RWPE1 (cell line): ENCODE data around the gene PTBP3.

ENCODE experiments used
- CTCF ChIA-PET: fragments of 350-600 bp; sonication (Branson Sonifier 250); formaldehyde crosslinking; extraction: SDS; loops from one replicate; lab custom pipeline; 2021; lab: Yijun Ruan, JAX
- POLR2A ChIA-PET: fragments of 400-600 bp; formaldehyde crosslinking; extraction: SDS; loops from one replicate; lab custom pipeline; 2020; ENCODE audit warnings: antibody characterized with exemption; ENCODE audit not compliant: low non-redundant PET; lab: Yijun Ruan, JAX
- DNase-seq: peaks from one replicate; pipeline ENCODE4 v3.0.0; 2012; ENCODE audit warnings: low spot score
- H3K27ac ChIP-seq: fragments of 450-650 bp; 2 replicates; pipeline ENCODE4 v1.5.1; 2017
- TF ChIP-seq, protein P1 (sequence below): fragments of 450-650 bp; conservative IDR thresholded peaks from 2 replicates; pipeline ENCODE4 v1.5.1; 2017; ENCODE audit warnings: low read depth, mild to moderate bottlenecking

Gene PTBP3

DNA sequence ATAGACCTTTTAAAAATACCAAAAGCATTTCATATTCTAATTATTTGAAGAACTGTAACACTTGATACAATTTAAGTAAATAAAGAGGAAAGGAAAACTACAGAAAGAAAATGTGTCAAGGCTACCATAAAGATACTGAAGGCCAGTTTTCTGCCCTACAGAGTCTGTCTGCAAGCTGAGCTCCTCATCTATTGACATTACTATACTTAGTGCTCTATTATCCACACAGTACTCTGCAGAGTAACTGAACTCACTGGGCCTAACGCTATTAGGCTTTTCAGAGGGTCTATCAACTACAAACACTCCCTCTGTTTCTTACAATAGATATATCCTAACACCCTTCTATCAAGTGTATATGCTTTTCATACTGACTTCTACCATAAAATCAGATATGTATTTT lies 101.2 kb downstream of the PTBP3 start:
- ChIA-PET CTCF (no interaction called here), POLR2A (no interaction called here)
- H3K27ac ChIP-seq = no peak overlapping the region
- TF ChIP-seq, protein P1, sequence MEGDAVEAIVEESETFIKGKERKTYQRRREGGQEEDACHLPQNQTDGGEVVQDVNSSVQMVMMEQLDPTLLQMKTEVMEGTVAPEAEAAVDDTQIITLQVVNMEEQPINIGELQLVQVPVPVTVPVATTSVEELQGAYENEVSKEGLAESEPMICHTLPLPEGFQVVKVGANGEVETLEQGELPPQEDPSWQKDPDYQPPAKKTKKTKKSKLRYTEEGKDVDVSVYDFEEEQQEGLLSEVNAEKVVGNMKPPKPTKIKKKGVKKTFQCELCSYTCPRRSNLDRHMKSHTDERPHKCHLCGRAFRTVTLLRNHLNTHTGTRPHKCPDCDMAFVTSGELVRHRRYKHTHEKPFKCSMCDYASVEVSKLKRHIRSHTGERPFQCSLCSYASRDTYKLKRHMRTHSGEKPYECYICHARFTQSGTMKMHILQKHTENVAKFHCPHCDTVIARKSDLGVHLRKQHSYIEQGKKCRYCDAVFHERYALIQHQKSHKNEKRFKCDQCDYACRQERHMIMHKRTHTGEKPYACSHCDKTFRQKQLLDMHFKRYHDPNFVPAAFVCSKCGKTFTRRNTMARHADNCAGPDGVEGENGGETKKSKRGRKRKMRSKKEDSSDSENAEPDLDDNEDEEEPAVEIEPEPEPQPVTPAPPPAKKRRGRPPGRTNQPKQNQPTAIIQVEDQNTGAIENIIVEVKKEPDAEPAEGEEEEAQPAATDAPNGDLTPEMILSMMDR = no peak
- no peak for DNase-seq

DNA sequence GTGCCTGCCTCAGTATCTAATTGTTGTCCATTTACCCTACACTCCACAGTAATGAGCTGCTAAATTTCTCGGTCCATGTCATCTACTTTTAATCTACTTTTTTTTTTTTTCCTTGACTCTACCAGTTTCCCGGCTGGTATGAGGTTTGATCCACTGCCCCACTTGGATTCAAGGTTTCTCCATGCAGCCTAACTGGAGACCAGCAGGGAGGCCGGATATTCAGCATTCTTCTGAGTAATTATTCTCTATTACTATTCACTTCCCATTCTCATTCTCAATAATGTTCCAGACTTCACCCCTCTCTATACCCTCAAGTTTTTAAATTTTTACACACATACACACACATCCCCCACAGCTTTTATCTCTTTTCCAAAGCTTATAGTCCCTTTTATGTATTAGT lies 107.3 kb downstream of the PTBP3 start:
- POLR2A ChIA-PET = interaction anchor here (0.6 kb wide), 1 partner anchor 52 kb away, joined by 3 read pairs; no protein-coding TSS in a partner anchor
- DNase-seq = no peak
- no peak overlapping the region for H3K27ac ChIP-seq
- TF ChIP-seq, protein P1 = no peak
- CTCF ChIA-PET = interaction anchor here (0.9 to 1.3 kb wide), 2 partner anchors 11 to 113 kb away, joined by 3 read pairs; no protein-coding TSS in a partner anchor

DNA sequence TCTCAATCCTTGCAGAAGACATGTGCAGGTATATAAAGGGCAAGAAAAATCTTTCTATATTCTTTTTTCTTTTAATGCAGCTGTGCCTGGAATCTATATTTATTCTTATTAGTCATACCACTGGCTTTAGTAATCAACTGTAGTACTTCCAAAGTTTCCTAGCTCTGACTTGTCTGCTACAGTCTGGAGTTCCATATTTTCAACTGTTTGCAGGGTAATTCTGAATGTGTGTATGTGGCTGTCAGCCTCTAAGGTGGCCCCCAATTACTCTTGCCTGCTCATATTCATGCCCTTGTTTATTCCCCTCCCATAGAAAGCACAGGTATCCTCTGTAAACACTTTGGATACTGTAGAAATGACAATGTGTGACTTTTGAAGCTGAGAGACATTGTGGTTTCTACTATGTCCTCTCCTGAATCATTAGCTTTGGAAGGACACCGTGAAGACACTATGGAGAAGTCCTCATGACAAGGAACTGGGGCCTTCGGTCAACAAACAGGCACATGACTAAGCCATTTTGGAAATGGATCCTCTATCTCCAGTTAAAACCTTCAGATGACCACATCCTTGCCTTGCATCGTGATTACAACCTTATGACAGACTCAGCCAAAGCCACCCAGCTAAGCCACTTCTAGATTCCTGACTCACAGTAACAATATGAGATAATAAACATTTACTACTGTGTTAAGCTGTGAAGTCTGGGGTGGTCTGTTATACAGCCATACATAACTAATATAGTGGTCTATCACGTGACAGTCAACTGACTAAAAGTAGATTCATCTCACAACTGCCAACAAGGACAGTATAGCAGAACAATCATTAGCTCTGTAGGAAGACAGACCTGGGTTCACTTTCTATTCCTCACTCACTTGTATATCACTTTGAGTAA lies 108.8 kb downstream of the PTBP3 start:
- TF ChIP-seq, protein P1 = no peak
- H3K27ac ChIP-seq = no peak overlapping the region
- ChIA-PET CTCF (interaction anchor here (0.6 to 1.3 kb wide), 2 partner anchors 43 to 112 kb away, joined by 3 read pairs; no protein-coding TSS in a partner anchor), POLR2A (no interaction called here)
- no peak for DNase-seq

DNA sequence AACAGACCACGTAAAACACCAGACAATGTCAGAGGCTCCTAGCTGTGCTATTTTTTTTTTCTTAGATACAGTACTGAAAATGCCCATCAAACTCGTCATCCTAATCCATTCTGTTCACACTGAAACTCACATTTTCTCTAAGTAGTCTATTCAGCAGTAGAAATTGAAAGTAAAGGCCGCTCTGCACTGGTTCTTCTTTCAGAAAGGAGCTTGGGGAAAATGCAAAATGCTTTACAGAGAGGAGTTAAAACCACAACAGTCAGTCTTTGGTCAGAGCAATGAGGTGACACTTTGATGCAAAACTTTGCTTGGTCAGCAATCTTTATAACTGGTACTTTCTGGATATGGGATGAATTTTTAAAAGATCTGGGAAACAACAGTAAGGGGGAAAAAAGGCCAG lies 114.5 kb downstream of the PTBP3 start:
- POLR2A ChIA-PET = no interaction called here
- H3K27ac ChIP-seq = no peak overlapping the region
- CTCF ChIA-PET = interaction anchor here (0.6 to 1.0 kb wide), 3 partner anchors 31 to 1249 kb away, joined by 3 to 5 read pairs (median 3); no protein-coding TSS in a partner anchor
- TF ChIP-seq, protein P1 = no peak
- no peak for DNase-seq

DNA sequence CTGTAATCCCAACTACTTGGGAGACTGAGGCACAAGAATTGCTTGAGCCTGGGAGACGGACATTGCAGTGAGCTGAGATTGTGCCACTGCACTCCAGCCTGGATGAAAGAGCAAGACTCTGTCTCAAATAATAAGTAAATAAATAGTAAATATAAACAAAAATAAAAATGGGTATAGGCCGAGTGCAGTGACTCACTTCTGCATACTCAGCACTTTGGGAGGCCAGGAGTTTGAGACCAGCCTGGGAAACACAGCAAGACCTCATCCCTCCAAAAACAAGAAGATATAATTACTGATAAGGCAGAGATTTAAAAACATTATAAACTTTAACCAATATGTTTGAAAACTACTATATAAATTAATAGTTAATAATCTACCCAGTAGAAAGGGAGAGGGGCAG lies 120.5 kb downstream of the PTBP3 start:
- no peak for DNase-seq
- TF ChIP-seq, protein P1 = no peak
- POLR2A ChIA-PET = no interaction called here
- no peak overlapping the region for H3K27ac ChIP-seq
- CTCF ChIA-PET = no interaction called here

DNA sequence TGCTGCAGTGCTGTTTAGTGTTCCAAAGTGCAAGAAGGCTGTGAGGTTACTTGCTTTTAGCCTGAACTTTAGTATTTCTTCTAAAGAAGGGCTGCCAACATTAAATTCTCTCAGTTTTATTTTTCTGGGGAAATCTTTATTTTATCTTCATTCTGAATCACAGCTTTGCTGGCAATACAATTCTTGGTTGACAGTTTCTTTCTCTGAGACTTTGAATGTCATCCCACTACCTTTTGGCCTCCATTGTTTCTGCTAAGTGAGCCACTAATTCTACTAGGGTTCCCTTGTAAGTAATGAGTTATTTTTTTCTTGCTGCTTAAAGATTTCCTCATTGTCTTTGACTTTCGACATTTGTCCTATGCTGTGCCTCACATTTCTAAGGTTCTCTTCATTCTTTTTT lies 126.0 kb downstream of the PTBP3 start:
- ChIA-PET POLR2A (no interaction called here), CTCF (interaction anchor here (0.6 kb wide), 1 partner anchor 57 kb away, joined by 3 read pairs; no protein-coding TSS in a partner anchor)
- no peak for DNase-seq

More for the DNA sequence above, 126.0 kb downstream of the PTBP3 start:
- H3K27ac ChIP-seq = no peak overlapping the region
- TF ChIP-seq, protein P1 = no peak
